C4-2B (cell line): ENCODE data around the gene NECTIN2.

Experiments used
- CTCF ChIP-seq: fragments of 450-650 bp; conservative IDR thresholded peaks from 2 replicates; pipeline ENCODE4 v1.5.1; 2017; ENCODE audit warnings: mild to moderate bottlenecking
- ZFX ChIP-seq: fragments of 450-650 bp; IDR thresholded peaks from 2 replicates; pipeline ENCODE4 v1.6.1; 2017

- TF ChIP-seq CTCF (no peak), ZFX (no peak)
Measured at GRCh38 chr19:44908836-44909261, 62.8 kb downstream of the NECTIN2 start.
